HL-60 (cell line): ENCODE measurements around the gene ZIC4.

ENCODE experiments used
- GABPA ChIP-seq: IDR thresholded peaks from 2 replicates; pipeline ENCODE4 v1.6.1; 2012; ENCODE audit warnings: low read depth
- POLR2AphosphoS5 ChIP-seq: IDR thresholded peaks from 2 replicates; pipeline ENCODE4 v1.6.1; 2012; ENCODE audit warnings: low read depth
- SPI1 ChIP-seq: IDR thresholded peaks from 2 replicates; pipeline ENCODE4 v1.6.1; 2012; ENCODE audit warnings: low read depth, mild to moderate bottlenecking, borderline replicate concordance
- TF ChIP-seq, protein P1 (sequence below): IDR thresholded peaks from one replicate; pipeline ENCODE4 v1.5.1; 2011; ENCODE audit warnings: low read length, control low read depth, inconsistent platforms; ENCODE audit not compliant: insufficient read depth
- TF ChIP-seq, protein P2 (sequence below): IDR thresholded peaks from 2 replicates; pipeline ENCODE4 v1.6.1; 2012; ENCODE audit warnings: low read depth; ENCODE audit not compliant: insufficient replicate concordance

DNA sequence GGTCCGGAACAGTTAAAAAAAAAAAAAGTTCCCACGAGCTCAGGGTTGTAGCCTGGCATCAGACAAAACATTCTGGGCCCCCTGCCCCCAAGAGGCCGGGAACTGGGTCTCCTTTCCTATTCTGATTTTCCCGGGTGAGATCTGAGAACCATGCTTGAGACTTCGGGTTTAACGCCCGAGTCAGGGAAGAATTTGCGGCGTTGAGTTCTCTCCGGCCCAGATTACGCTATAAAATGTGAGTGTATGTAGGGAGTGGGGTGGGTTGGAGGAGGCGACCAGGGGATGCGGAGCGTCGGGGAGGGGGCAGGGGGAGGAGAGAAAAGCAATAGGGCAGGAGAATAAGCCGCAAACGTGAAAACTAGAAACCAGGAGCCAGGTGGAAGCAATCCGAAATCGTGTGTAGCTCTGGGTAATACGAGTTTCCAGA is 5.5 kb upstream of the ZIC4 start:
- TF ChIP-seq, protein P1, sequence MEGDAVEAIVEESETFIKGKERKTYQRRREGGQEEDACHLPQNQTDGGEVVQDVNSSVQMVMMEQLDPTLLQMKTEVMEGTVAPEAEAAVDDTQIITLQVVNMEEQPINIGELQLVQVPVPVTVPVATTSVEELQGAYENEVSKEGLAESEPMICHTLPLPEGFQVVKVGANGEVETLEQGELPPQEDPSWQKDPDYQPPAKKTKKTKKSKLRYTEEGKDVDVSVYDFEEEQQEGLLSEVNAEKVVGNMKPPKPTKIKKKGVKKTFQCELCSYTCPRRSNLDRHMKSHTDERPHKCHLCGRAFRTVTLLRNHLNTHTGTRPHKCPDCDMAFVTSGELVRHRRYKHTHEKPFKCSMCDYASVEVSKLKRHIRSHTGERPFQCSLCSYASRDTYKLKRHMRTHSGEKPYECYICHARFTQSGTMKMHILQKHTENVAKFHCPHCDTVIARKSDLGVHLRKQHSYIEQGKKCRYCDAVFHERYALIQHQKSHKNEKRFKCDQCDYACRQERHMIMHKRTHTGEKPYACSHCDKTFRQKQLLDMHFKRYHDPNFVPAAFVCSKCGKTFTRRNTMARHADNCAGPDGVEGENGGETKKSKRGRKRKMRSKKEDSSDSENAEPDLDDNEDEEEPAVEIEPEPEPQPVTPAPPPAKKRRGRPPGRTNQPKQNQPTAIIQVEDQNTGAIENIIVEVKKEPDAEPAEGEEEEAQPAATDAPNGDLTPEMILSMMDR: no peak
- TF ChIP-seq SPI1: no peak
- no peak for TF ChIP-seq POLR2AphosphoS5
- TF ChIP-seq, protein P2, sequence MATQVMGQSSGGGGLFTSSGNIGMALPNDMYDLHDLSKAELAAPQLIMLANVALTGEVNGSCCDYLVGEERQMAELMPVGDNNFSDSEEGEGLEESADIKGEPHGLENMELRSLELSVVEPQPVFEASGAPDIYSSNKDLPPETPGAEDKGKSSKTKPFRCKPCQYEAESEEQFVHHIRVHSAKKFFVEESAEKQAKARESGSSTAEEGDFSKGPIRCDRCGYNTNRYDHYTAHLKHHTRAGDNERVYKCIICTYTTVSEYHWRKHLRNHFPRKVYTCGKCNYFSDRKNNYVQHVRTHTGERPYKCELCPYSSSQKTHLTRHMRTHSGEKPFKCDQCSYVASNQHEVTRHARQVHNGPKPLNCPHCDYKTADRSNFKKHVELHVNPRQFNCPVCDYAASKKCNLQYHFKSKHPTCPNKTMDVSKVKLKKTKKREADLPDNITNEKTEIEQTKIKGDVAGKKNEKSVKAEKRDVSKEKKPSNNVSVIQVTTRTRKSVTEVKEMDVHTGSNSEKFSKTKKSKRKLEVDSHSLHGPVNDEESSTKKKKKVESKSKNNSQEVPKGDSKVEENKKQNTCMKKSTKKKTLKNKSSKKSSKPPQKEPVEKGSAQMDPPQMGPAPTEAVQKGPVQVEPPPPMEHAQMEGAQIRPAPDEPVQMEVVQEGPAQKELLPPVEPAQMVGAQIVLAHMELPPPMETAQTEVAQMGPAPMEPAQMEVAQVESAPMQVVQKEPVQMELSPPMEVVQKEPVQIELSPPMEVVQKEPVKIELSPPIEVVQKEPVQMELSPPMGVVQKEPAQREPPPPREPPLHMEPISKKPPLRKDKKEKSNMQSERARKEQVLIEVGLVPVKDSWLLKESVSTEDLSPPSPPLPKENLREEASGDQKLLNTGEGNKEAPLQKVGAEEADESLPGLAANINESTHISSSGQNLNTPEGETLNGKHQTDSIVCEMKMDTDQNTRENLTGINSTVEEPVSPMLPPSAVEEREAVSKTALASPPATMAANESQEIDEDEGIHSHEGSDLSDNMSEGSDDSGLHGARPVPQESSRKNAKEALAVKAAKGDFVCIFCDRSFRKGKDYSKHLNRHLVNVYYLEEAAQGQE: no peak
- TF ChIP-seq GABPA: no peak
